K562 (cell line): ENCODE data around the gene ZNF385C. TPM values are rescaled to one million over a fixed set of nuclear protein-coding genes. Genes with fewer than 3 reads are reported as not detected.

Source experiments
- BDP1 ChIP-seq: IDR thresholded peaks from 3 replicates; pipeline ENCODE4 v1.6.1; 2011; ENCODE audit not compliant: insufficient read length, insufficient read depth
- CHD1 ChIP-seq: fragments of 200-600 bp; sonication (generic); IDR thresholded peaks from one replicate; pipeline ENCODE4 v1.6.1; 2012; ENCODE audit warnings: mild to moderate bottlenecking, moderate library complexity, low read length, inconsistent platforms
- DIDO1 ChIP-seq: fragments of 450-650 bp; IDR thresholded peaks from 2 replicates; pipeline ENCODE4 v1.6.1; 2016; ENCODE audit warnings: low read depth, missing biosample characterization, missing genetic modification characterization
- DNMT1 ChIP-seq: fragments of 450-650 bp; IDR thresholded peaks from 2 replicates; pipeline ENCODE4 v1.6.1; 2016; ENCODE audit warnings: antibody characterized with exemption, mild to moderate bottlenecking
- E4F1 ChIP-seq: fragments of 250-450 bp; sonication (Bioruptor Pico); IDR thresholded peaks from 2 replicates; pipeline ENCODE4 v1.5.0; 2021; ENCODE audit warnings: mild to moderate bottlenecking, borderline replicate concordance
- FOXJ2 ChIP-seq: fragments of 200-800 bp; sonication (Bioruptor generic); IDR thresholded peaks from 2 replicates; pipeline ENCODE4 v1.6.1; 2016; ENCODE audit warnings: missing genetic modification characterization, missing compliant biosample characterization
- HDAC8 ChIP-seq: fragments of 450-650 bp; IDR thresholded peaks from 2 replicates; pipeline ENCODE4 v1.6.1; 2016; ENCODE audit warnings: mild to moderate bottlenecking, missing genetic modification characterization, moderate library complexity, missing compliant biosample characterization
- HIVEP1 ChIP-seq: fragments of 250-450 bp; sonication (Bioruptor Pico); IDR thresholded peaks from 2 replicates; pipeline ENCODE4 v1.4.0; 2020; ENCODE audit warnings: mild to moderate bottlenecking
- HNRNPUL1 ChIP-seq: fragments of 200-400 bp; formaldehyde crosslinking; IDR thresholded peaks from 2 replicates; pipeline ENCODE4 v1.6.1; 2017; ENCODE audit warnings: low read length
- MEF2A ChIP-seq: IDR thresholded peaks from 2 replicates; pipeline ENCODE4 v1.6.1; 2011; ENCODE audit warnings: low read depth, mild to moderate bottlenecking, low read length, moderate library complexity; ENCODE audit not compliant: control insufficient read depth
- RBM22 ChIP-seq: fragments of 200-400 bp; formaldehyde crosslinking; IDR thresholded peaks from 2 replicates; pipeline ENCODE4 v1.6.1; 2018; ENCODE audit warnings: low read length, low read depth; ENCODE audit not compliant: poor library complexity, severe bottlenecking
- RBM25 ChIP-seq: fragments of 200-400 bp; formaldehyde crosslinking; IDR thresholded peaks from 2 replicates; pipeline ENCODE4 v1.6.1; 2018; ENCODE audit warnings: low read length, low read depth, moderate library complexity; ENCODE audit not compliant: severe bottlenecking
- THRAP3 ChIP-seq: fragments of 450-650 bp; IDR thresholded peaks from 2 replicates; pipeline ENCODE4 v1.6.1; 2016; ENCODE audit warnings: mild to moderate bottlenecking, inconsistent platforms, borderline replicate concordance
- ZNF197 ChIP-seq: fragments of 200-800 bp; sonication (Bioruptor generic); IDR thresholded peaks from 2 replicates; pipeline ENCODE4 v1.6.1; 2016; ENCODE audit warnings: low read depth, missing genetic modification characterization, missing compliant biosample characterization
- polyA plus RNA-seq, 8 experiments: library from polyadenylated mRNA; depleted of rRNA in 4 of 8; stranded (reverse) in 5 of 8; unstranded in 3 of 8; fragments of >200 nt; fragmentation: Nextera tagmentation in 2 of 8; fragmentation: Illumina TruSeq in 1 of 8; extraction: Ambion mirVana in 2 of 8; extraction: Trizol in 1 of 8; gene quantifications; 2 replicates each; pipeline versions ENCODE4 v1.2.1 to v1.2.3, GENCODE V29; 2011 to 2014; ENCODE audit warnings: inconsistent platforms in 1 of 8, missing spikeins in 1 of 8
- total RNA-seq, 7 experiments: library from RNA; depleted of rRNA in 6 of 7; stranded (reverse); fragments of >200 nt in 6 of 7; fragmentation: Illumina TruSeq in 2 of 7; extraction: Trizol in 2 of 7; gene quantifications; 2 replicates each; pipeline versions ENCODE4 v1.2.1 to v1.2.3, GENCODE V29; 2011 to 2021; ENCODE audit warnings: low replicate concordance in 1 of 7
- TF ChIP-seq, protein P1 (sequence below), 3 experiments: fragments of 200-800 bp in 1 of 3; fragments of 250-450 bp in 1 of 3; fragments of 450-650 bp in 1 of 3; sonication (Bioruptor Pico) in 1 of 3; sonication (Bioruptor generic) in 1 of 3; formaldehyde crosslinking in 1 of 3; IDR thresholded peaks; 2 replicates each; pipeline versions ENCODE4 v1.6.1 to v1.8.0; 2016 to 2022; ENCODE audit warnings: mild to moderate bottlenecking in 2 of 3, missing genetic modification characterization in 2 of 3, missing compliant biosample characterization in 1 of 3, moderate library complexity in 1 of 3
- TF ChIP-seq, protein P2 (sequence below): fragments of 450-650 bp; IDR thresholded peaks from 2 replicates; pipeline ENCODE4 v1.6.1; 2016
- TF ChIP-seq, protein P3 (sequence below): sonication (generic); formaldehyde crosslinking; IDR thresholded peaks from 2 replicates; pipeline ENCODE4 v1.9.0; 2022; ENCODE audit warnings: mild to moderate bottlenecking, missing genetic modification reagents

Gene ZNF385C
- total and polyA plus RNA-seq, 9 of the 15 experiments (the other 6 are each of a cell fraction or from before 2014, with no cell fraction given), result 0.03 to 0.35 (median 0.18) TPM; not detected in 1

GRCh38 chr17:42016941-42017865, 81.1 kb downstream of the ZNF385C start, which contains the start of gene DNAJC7 (continued):
- TF ChIP-seq HDAC8 (tag) (no peak), HIVEP1 (CRISPR knock-in tag) (0 out of 2 replicates have a peak, but pooled peaks have one; percentile 50), E4F1 (CRISPR knock-in tag) (no peak), RBM22 (peak; percentile 80), DNMT1 (no peak), THRAP3 (peak; percentile 47; the same call in 1 of the 2 replicates), DIDO1 (tag) (0 out of 2 replicates have a peak, but pooled peaks have one; percentile 11), RBM25 (no peak), HNRNPUL1 (no peak), ZNF197 (peak; percentile 74; the same call in 1 of the 2 replicates), MEF2A (no peak), FOXJ2 (tag) (no peak), BDP1 (no peak), CHD1 (peak; percentile 91)
- TF ChIP-seq, protein P1, sequence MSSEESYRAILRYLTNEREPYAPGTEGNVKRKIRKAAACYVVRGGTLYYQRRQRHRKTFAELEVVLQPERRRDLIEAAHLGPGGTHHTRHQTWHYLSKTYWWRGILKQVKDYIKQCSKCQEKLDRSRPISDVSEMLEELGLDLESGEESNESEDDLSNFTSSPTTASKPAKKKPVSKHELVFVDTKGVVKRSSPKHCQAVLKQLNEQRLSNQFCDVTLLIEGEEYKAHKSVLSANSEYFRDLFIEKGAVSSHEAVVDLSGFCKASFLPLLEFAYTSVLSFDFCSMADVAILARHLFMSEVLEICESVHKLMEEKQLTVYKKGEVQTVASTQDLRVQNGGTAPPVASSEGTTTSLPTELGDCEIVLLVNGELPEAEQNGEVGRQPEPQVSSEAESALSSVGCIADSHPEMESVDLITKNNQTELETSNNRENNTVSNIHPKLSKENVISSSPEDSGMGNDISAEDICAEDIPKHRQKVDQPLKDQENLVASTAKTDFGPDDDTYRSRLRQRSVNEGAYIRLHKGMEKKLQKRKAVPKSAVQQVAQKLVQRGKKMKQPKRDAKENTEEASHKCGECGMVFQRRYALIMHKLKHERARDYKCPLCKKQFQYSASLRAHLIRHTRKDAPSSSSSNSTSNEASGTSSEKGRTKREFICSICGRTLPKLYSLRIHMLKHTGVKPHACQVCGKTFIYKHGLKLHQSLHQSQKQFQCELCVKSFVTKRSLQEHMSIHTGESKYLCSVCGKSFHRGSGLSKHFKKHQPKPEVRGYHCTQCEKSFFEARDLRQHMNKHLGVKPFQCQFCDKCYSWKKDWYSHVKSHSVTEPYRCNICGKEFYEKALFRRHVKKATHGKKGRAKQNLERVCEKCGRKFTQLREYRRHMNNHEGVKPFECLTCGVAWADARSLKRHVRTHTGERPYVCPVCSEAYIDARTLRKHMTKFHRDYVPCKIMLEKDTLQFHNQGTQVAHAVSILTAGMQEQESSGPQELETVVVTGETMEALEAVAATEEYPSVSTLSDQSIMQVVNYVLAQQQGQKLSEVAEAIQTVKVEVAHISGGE (CRISPR knock-in tag; IDR thresholded peaks at IDR 0.05), result peak in 2 of 3 experiments; percentile 57 to 94; a peak in 3 of 6 replicates
- TF ChIP-seq, protein P2, sequence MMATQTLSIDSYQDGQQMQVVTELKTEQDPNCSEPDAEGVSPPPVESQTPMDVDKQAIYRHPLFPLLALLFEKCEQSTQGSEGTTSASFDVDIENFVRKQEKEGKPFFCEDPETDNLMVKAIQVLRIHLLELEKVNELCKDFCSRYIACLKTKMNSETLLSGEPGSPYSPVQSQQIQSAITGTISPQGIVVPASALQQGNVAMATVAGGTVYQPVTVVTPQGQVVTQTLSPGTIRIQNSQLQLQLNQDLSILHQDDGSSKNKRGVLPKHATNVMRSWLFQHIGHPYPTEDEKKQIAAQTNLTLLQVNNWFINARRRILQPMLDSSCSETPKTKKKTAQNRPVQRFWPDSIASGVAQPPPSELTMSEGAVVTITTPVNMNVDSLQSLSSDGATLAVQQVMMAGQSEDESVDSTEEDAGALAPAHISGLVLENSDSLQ, result no peak
- TF ChIP-seq, protein P3, sequence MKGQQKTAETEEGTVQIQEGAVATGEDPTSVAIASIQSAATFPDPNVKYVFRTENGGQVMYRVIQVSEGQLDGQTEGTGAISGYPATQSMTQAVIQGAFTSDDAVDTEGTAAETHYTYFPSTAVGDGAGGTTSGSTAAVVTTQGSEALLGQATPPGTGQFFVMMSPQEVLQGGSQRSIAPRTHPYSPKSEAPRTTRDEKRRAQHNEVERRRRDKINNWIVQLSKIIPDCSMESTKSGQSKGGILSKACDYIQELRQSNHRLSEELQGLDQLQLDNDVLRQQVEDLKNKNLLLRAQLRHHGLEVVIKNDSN, result no peak
